ENCODE results near the gene TCF19.
A peak's percentile ranks its signal among the peaks of the same experiment; 100 is the strongest.

Gene TCF19

GRCh38 chr6:31158140-31158862 is at the start of gene TCF19:
Gene TCF19, plus strand, starts transcription at chr6:31158589. Its CDS starts 881 bp downstream, at chr6:31159470.
- DNase-seq (ENCODE audit: extremely low read depth in 1 of 2, low read depth in 1 of 2): peak; percentile 98 to 99

GRCh38 chr6:31110825-31111582 is 47.4 kb upstream of the TCF19 start:
- DNase-seq (ENCODE audit: extremely low read depth in 1 of 2, low read depth in 1 of 2): no peak

GRCh38 chr6:31111712-31112111 is 46.7 kb upstream of the TCF19 start:
- no peak for DNase-seq (ENCODE audit: extremely low read depth in 1 of 2, low read depth in 1 of 2)

GRCh38 chr6:31112478-31112877 is 45.9 kb upstream of the TCF19 start, which contains the start of gene C6orf15:
Gene C6orf15, minus strand, starts transcription at chr6:31112575. Its CDS starts 20 bp downstream, at chr6:31112555.
- DNase-seq (ENCODE audit: extremely low read depth in 1 of 2, low read depth in 1 of 2): no peak

GRCh38 chr6:31113861-31114540 is 44.4 kb upstream of the TCF19 start:
- DNase-seq (ENCODE audit: extremely low read depth in 1 of 2, low read depth in 1 of 2): no peak

GRCh38 chr6:31114541-31114878 is 43.9 kb upstream of the TCF19 start, which contains the start of gene PSORS1C1:
Gene PSORS1C1, plus strand, starts transcription at chr6:31114800. Its CDS starts 14,833 bp downstream, at chr6:31129633.
- DNase-seq (ENCODE audit: extremely low read depth in 1 of 2, low read depth in 1 of 2): no peak

GRCh38 chr6:31114970-31115849 is 43.2 kb upstream of the TCF19 start:
- DNase-seq (ENCODE audit: extremely low read depth in 1 of 2, low read depth in 1 of 2): no peak

GRCh38 chr6:31115941-31116560 is 42.3 kb upstream of the TCF19 start:
- DNase-seq (ENCODE audit: extremely low read depth in 1 of 2, low read depth in 1 of 2): no peak

- no peak for DNase-seq (ENCODE audit: extremely low read depth in 1 of 2, low read depth in 1 of 2)
These were observed 41.6 kb upstream of the TCF19 start for GRCh38 chr6:31116661-31117385.

- no peak for DNase-seq (ENCODE audit: extremely low read depth in 1 of 2, low read depth in 1 of 2)
These were observed 40.2 kb upstream of the TCF19 start for GRCh38 chr6:31118178-31118577.

- no peak for DNase-seq (ENCODE audit: extremely low read depth in 1 of 2, low read depth in 1 of 2)
These were observed 38.1 kb upstream of the TCF19 start, which contains the start of gene CDSN for GRCh38 chr6:31120151-31120915. Gene CDSN, minus strand, starts transcription at chr6:31120446. Its CDS starts 27 bp downstream, at chr6:31120419.

GRCh38 chr6:31121131-31121790 is 37.1 kb upstream of the TCF19 start:
- DNase-seq (ENCODE audit: extremely low read depth in 1 of 2, low read depth in 1 of 2): no peak

- DNase-seq (ENCODE audit: extremely low read depth in 1 of 2, low read depth in 1 of 2): no peak
These were observed 35.3 kb upstream of the TCF19 start for GRCh38 chr6:31122791-31123706.

- no peak for DNase-seq (ENCODE audit: extremely low read depth in 1 of 2, low read depth in 1 of 2)
These were observed 33.2 kb upstream of the TCF19 start for GRCh38 chr6:31125162-31125561.

GRCh38 chr6:31125586-31126363 is 32.6 kb upstream of the TCF19 start:
- DNase-seq (ENCODE audit: extremely low read depth in 1 of 2, low read depth in 1 of 2): no peak

All from activated CD8-positive, alpha-beta memory T cell treated with anti-CD3 and anti-CD28 coated beads for 1 hour (primary cell).